CD1c-positive myeloid dendritic cell (primary cell): ENCODE measurements around the gene CFAP91.
A peak's percentile ranks its signal among the peaks of the same experiment; 100 is the strongest.

Experiments
- DNase-seq: peaks from one replicate; pipeline ENCODE4 v3.0.0-alpha.2; 2016; ENCODE audit errors: extremely low spot score

Gene CFAP91

GRCh38 chr3:119702530-119703527 lies at the start of gene CFAP91:
CFAP91 (plus strand) TSS chr3:119703022; CDS start chr3:119703099, 77 bp downstream.
- DNase-seq, result peak; percentile 95

- no peak for DNase-seq
Observed at GRCh38 chr3:119653876-119654275, 48.9 kb upstream of the CFAP91 start.

GRCh38 chr3:119657887-119658702 lies 44.7 kb upstream of the CFAP91 start:
- DNase-seq, result peak; percentile 70

GRCh38 chr3:119658994-119659393 lies 43.8 kb upstream of the CFAP91 start:
- no peak for DNase-seq

- DNase-seq, result peak; percentile 67
Observed at GRCh38 chr3:119659606-119660291, 43.1 kb upstream of the CFAP91 start.

GRCh38 chr3:119660474-119661440 lies 42.1 kb upstream of the CFAP91 start, which contains the start of gene POPDC2:
POPDC2 (minus strand) TSS chr3:119660589; CDS start chr3:119660423, 166 bp downstream.
- DNase-seq, result no peak

GRCh38 chr3:119662604-119663373 lies 40.0 kb upstream of the CFAP91 start:
- no peak for DNase-seq

- no peak for DNase-seq
Observed at GRCh38 chr3:119663885-119664284, 38.9 kb upstream of the CFAP91 start.

GRCh38 chr3:119664370-119664769 lies 38.5 kb upstream of the CFAP91 start:
- DNase-seq, result no peak

- DNase-seq, result peak; percentile 31
Observed at GRCh38 chr3:119664850-119665379, 37.9 kb upstream of the CFAP91 start.

- DNase-seq, result no peak
Observed at GRCh38 chr3:119665954-119666559, 36.8 kb upstream of the CFAP91 start.

- DNase-seq, result no peak
Observed at GRCh38 chr3:119669906-119670570, 32.8 kb upstream of the CFAP91 start.

GRCh38 chr3:119672776-119673175 lies 30.0 kb upstream of the CFAP91 start:
- DNase-seq, result no peak

GRCh38 chr3:119673875-119674274 lies 28.9 kb upstream of the CFAP91 start:
- no peak for DNase-seq

GRCh38 chr3:119675188-119675874 lies 27.5 kb upstream of the CFAP91 start:
- DNase-seq, result no peak

- no peak for DNase-seq
Observed at GRCh38 chr3:119676020-119676419, 26.8 kb upstream of the CFAP91 start.

- peak; percentile 96 for DNase-seq
Observed at GRCh38 chr3:119676771-119677640, 25.8 kb upstream of the CFAP91 start, which contains the start of gene COX17. COX17 (minus strand) TSS chr3:119677406; CDS start chr3:119677310, 96 bp downstream.
